OCI-LY7 (cell line): Measurements from ENCODE around the gene TPT1. TPM values are rescaled to one million over a fixed set of nuclear protein-coding genes. Genes with fewer than 3 reads are reported as not detected.

Experiments used
- BruUV-seq: library from RNA; stranded (reverse); fragments of 400-500 nt; replicated peaks from 2 replicates; lab custom pipeline; 2021; lab: Mats Ljungman, UMichigan
- CTCF ChIA-PET: fragments of 300-600 bp; sonication (Branson Sonifier 250); formaldehyde crosslinking; loops from one replicate; lab custom pipeline; 2022; ENCODE audit warnings: antibody characterized with exemption; ENCODE audit not compliant: unreplicated experiment; lab: Charles Lee
- POLR2A ChIA-PET: fragments of 300-600 bp; sonication (Branson Sonifier 250); formaldehyde crosslinking; loops from one replicate; lab custom pipeline; 2022; ENCODE audit warnings: antibody characterized with exemption; lab: Charles Lee
- DNase-seq: peaks from one replicate; pipeline ENCODE4 v3.0.0-alpha.2; 2015; ENCODE audit warnings: low spot score
- H2AFZ ChIP-seq: fragments of 200-600 bp; sonication (generic), shearing (Covaris generic); 2 replicates; pipeline ENCODE4 v1.6.1; 2014; ENCODE audit warnings: mild to moderate bottlenecking, antibody characterized with exemption, low read length, moderate library complexity
- H3K27ac ChIP-seq: fragments of 200-600 bp; sonication (generic); 2 replicates; pipeline ENCODE4 v1.5.1; 2014; ENCODE audit warnings: mixed run types, low read depth, mild to moderate bottlenecking, moderate library complexity, low read length, inconsistent platforms; ENCODE audit not compliant: poor library complexity, severe bottlenecking
- H3K36me3 ChIP-seq: fragments of 200-600 bp; sonication (generic); 2 replicates; pipeline ENCODE4 v1.6.1; 2014; ENCODE audit warnings: mild to moderate bottlenecking, antibody characterized with exemption, low read length, moderate library complexity, mixed read lengths; ENCODE audit not compliant: insufficient read depth
- H3K4me1 ChIP-seq: fragments of 200-600 bp; sonication (generic); 2 replicates; pipeline ENCODE4 v1.5.1; 2014; ENCODE audit warnings: mild to moderate bottlenecking, low read length; ENCODE audit not compliant: insufficient read depth, poor library complexity, severe bottlenecking
- H3K4me2 ChIP-seq: fragments of 200-600 bp; sonication (generic); 2 replicates; pipeline ENCODE4 v1.6.1; 2014; ENCODE audit warnings: mild to moderate bottlenecking, low read length
- H3K4me3 ChIP-seq: fragments of 200-600 bp; sonication (generic); 2 replicates; pipeline ENCODE4 v1.5.1; 2014; ENCODE audit warnings: mild to moderate bottlenecking, low read depth, low read length; ENCODE audit not compliant: poor library complexity, severe bottlenecking
- H3K79me2 ChIP-seq: fragments of 200-600 bp; sonication (generic); 2 replicates; pipeline ENCODE4 v1.6.1; 2016; ENCODE audit warnings: low read depth, mild to moderate bottlenecking, low read length, moderate library complexity, mixed read lengths; ENCODE audit not compliant: insufficient read depth
- H3K9me2 ChIP-seq: fragments of 200-600 bp; sonication (generic); 2 replicates; pipeline ENCODE4 v1.6.1; 2016; ENCODE audit warnings: mild to moderate bottlenecking, low read length, mixed read lengths; ENCODE audit not compliant: insufficient read depth
- H3K9me3 ChIP-seq: fragments of 200-600 bp; sonication (generic); 2 replicates; pipeline ENCODE4 v1.6.1; 2014; ENCODE audit warnings: mild to moderate bottlenecking, mixed run types, low read length, mixed read lengths
- H4K20me1 ChIP-seq: fragments of 200-600 bp; sonication (generic); 2 replicates; pipeline ENCODE4 v1.6.1; 2014; ENCODE audit warnings: mild to moderate bottlenecking, antibody characterized with exemption, low read length, moderate library complexity, mixed read lengths; ENCODE audit not compliant: insufficient read depth
- CTCF ChIP-seq: fragments of 200-600 bp; sonication (generic); conservative IDR thresholded peaks from 2 replicates; pipeline ENCODE4 v1.5.1; 2014; ENCODE audit warnings: mild to moderate bottlenecking, antibody characterized with exemption, low read length, moderate library complexity, mixed read lengths
- EZH2phosphoT487 ChIP-seq: fragments of 200-600 bp; sonication (generic); IDR thresholded peaks from 2 replicates; pipeline ENCODE4 v1.6.1; 2018; ENCODE audit warnings: low read depth, borderline replicate concordance, mild to moderate bottlenecking, mixed run types, antibody characterized with exemption, low read length, moderate library complexity, mixed read lengths
- intact Hi-C: fragments of 100-400 bp; cut with micrococcal nuclease; formaldehyde crosslinking; loops from one replicate; pipeline ENCODE4 v1.10.0; 2022; ENCODE audit not compliant: unreplicated experiment
- total RNA-seq, 2 experiments: library from RNA; depleted of rRNA in 1 of 2; stranded (reverse); fragments of >200 nt in 1 of 2; shearing (Covaris generic) in 1 of 2; gene quantifications; 2 replicates each; pipeline ENCODE4 v1.2.3, GENCODE V29; 2014 to 2022

The TPT1 gene
- total RNA-seq, 2 experiments from 2014 or later: 1,996 to 2,337 TPM

- H4K20me1 ChIP-seq: peaks cover 81% of the 10 kb centered on the region
- POLR2A ChIA-PET: interaction anchor here (1.3 kb wide), 1 partner anchor 13 kb away, joined by 3 read pairs; no protein-coding TSS in a partner anchor
- CTCF ChIA-PET: no interaction called here
These were observed 5.5 kb downstream of the TPT1 start for GRCh38 chr13:45335397-45336024.

GRCh38 chr13:45333977-45334922 is 6.7 kb downstream of the TPT1 start:
- peaks cover 70% of the 10 kb centered on the region for H4K20me1 ChIP-seq
- peaks cover 76% of the 10 kb centered on the region for H3K4me1 ChIP-seq
- H3K9me2 ChIP-seq: no peaks in the 10 kb centered on the region
- H3K9me3 ChIP-seq: no peaks in the 10 kb centered on the region
- CTCF ChIA-PET: no interaction called here
- DNase-seq: peak; percentile 6
- intact Hi-C loops: no loop called here
- POLR2A ChIA-PET: interaction anchor here (1.3 to 4.9 kb wide), 2 partner anchors 7 to 11 kb away, joined by 3 to 24 read pairs; partner anchors contain the start of gene TPT1
- H3K36me3 ChIP-seq: peaks cover 67% of the 10 kb centered on the region
- TF ChIP-seq CTCF: no peak
- no peak for TF ChIP-seq EZH2phosphoT487
- BruUV-seq: no TSS peak
- H3K4me3 ChIP-seq: no peak overlapping the region
- peak overlapping the region; percentile 20 for H3K27ac ChIP-seq
- peak overlapping the region; percentile 22; the same call in 1 of the 2 replicates for H3K4me2 ChIP-seq
- peaks cover 55% of the 10 kb centered on the region for H3K79me2 ChIP-seq
- no peak overlapping the region for H2AFZ ChIP-seq

More at GRCh38 chr13:45335397-45336024, 5.5 kb downstream of the TPT1 start:
- no peaks in the 10 kb centered on the region for H3K9me2 ChIP-seq
- no TSS peak for BruUV-seq
- H3K36me3 ChIP-seq: peaks cover 80% of the 10 kb centered on the region
- TF ChIP-seq EZH2phosphoT487: no peak
- TF ChIP-seq CTCF: no peak
- peaks cover 69% of the 10 kb centered on the region for H3K4me1 ChIP-seq
- no peak overlapping the region for H3K27ac ChIP-seq
- H3K79me2 ChIP-seq: peaks cover 68% of the 10 kb centered on the region
- peak overlapping the region; percentile 22; the same call in 1 of the 2 replicates for H3K4me2 ChIP-seq
- no peaks in the 10 kb centered on the region for H3K9me3 ChIP-seq
- intact Hi-C loops: loop anchor here (5.0 kb wide), 1 partner anchor 57 kb away; no protein-coding TSS in a partner anchor
- H3K4me3 ChIP-seq: no peak overlapping the region
- DNase-seq: no peak
- no peak overlapping the region for H2AFZ ChIP-seq
